ENCODE measurements around the gene MCC. TPM values are rescaled to one million over a fixed set of nuclear protein-coding genes. Genes with fewer than 3 reads are reported as not detected.

MCC gene
- total RNA-seq, 1 experiment from 2014 or later, result 7.1 TPM

- ATAC-seq, result no peak
- no peaks in the 10 kb centered on the region for H3F3A ChIP-seq (ENCODE audit: low read length, unreplicated experiment)
- BruUV-seq (replicated peaks), result no TSS peak
- no peak for TF ChIP-seq EZH2 (IDR thresholded peaks at IDR 0.05; ENCODE audit: low read length, unreplicated experiment)
- no peak for TF ChIP-seq EZH2phosphoT487 (IDR thresholded peaks at IDR 0.05; ENCODE audit: borderline replicate concordance, low read length)
- TF ChIP-seq CTCF (conservative IDR thresholded peaks at IDR 0.05; ENCODE audit: low read depth, low read length), result no peak
- H3K4me1 ChIP-seq (ENCODE audit: insufficient read depth, low read length), result 0 out of 2 replicates have a peak, but pooled peaks cover 5% of the 10 kb centered on the region
- POLR2A ChIA-PET (ENCODE audit: unreplicated experiment), result no interaction called here
- CTCF ChIA-PET, result no interaction called here
- H3K36me3 ChIP-seq (ENCODE audit: low read depth, low read length), result no peaks in the 10 kb centered on the region
- no peak for DNase-seq
- no peak overlapping the region for H3K4me2 ChIP-seq (ENCODE audit: low read length)
- no peaks in the 10 kb centered on the region for H3K79me2 ChIP-seq (ENCODE audit: low read length)
- intact Hi-C loops (cut with micrococcal nuclease), result no loop called here
- H3K4me3 ChIP-seq (ENCODE audit: low read length), result no peak overlapping the region
- no peaks in the 10 kb centered on the region for H3K9me2 ChIP-seq (replicated peaks; ENCODE audit: low read length)
- H2AFZ ChIP-seq (ENCODE audit: low read length), result no peak overlapping the region
- no peaks in the 10 kb centered on the region for H4K20me1 ChIP-seq (ENCODE audit: low read length)
- no peaks in the 10 kb centered on the region for H3K9me3 ChIP-seq (ENCODE audit: low read length)
- no peak overlapping the region for H3K9ac ChIP-seq (ENCODE audit: low read length)
- H3K27ac ChIP-seq (ENCODE audit: low read length), result no peak overlapping the region
- no peaks in the 10 kb centered on the region for H3K27me3 ChIP-seq (ENCODE audit: low read length)
Observed at GRCh38 chr5:113255105-113255504, 233.1 kb downstream of the MCC start.

- ChIA-PET CTCF (no interaction called here), POLR2A (ENCODE audit: unreplicated experiment) (no interaction called here)
- BruUV-seq (replicated peaks), result no TSS peak
- no peak for ATAC-seq
- no peaks in the 10 kb centered on the region for H3K9me3 ChIP-seq (ENCODE audit: low read length)
- H3K27ac ChIP-seq (ENCODE audit: low read length), result no peak overlapping the region
- DNase-seq, result no peak
- no peaks in the 10 kb centered on the region for H3K79me2 ChIP-seq (ENCODE audit: low read length)
- H3F3A ChIP-seq (ENCODE audit: low read length, unreplicated experiment), result no peaks in the 10 kb centered on the region
- intact Hi-C loops (cut with micrococcal nuclease), result no loop called here
- H2AFZ ChIP-seq (ENCODE audit: low read length), result no peak overlapping the region
- no peak overlapping the region for H3K4me3 ChIP-seq (ENCODE audit: low read length)
- H3K9me2 ChIP-seq (replicated peaks; ENCODE audit: low read length), result no peaks in the 10 kb centered on the region
- no peaks in the 10 kb centered on the region for H3K36me3 ChIP-seq (ENCODE audit: low read depth, low read length)
- H4K20me1 ChIP-seq (ENCODE audit: low read length), result no peaks in the 10 kb centered on the region
- H3K27me3 ChIP-seq (ENCODE audit: low read length), result no peaks in the 10 kb centered on the region
- H3K4me1 ChIP-seq (ENCODE audit: insufficient read depth, low read length), result no peaks in the 10 kb centered on the region
- no peak overlapping the region for H3K9ac ChIP-seq (ENCODE audit: low read length)
- no peak for TF ChIP-seq EZH2phosphoT487 (IDR thresholded peaks at IDR 0.05; ENCODE audit: borderline replicate concordance, low read length)
- TF ChIP-seq EZH2 (IDR thresholded peaks at IDR 0.05; ENCODE audit: low read length, unreplicated experiment), result no peak
- TF ChIP-seq CTCF (conservative IDR thresholded peaks at IDR 0.05; ENCODE audit: low read depth, low read length), result no peak
- H3K4me2 ChIP-seq (ENCODE audit: low read length), result no peak overlapping the region
Observed at GRCh38 chr5:113253037-113253436, 235.2 kb downstream of the MCC start.

DNA sequence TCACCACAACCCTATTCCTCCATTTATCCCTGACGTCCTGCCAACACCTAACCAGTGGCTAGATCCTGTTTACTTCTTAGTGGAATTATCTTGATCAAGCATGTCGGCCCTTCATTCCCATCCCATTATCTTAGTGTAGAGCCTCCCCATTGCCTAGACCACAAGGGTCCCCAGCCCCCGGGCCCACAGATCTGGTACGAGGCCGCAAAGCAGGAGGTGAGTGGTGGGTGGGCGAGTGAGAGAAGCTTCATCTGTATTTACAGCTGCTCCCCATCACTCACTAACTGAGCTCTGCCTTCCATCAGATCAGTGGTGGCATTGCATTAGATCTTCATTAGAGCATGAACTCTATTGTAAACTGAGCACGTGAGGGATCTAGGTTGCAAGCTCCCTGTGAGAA, 236.2 kb downstream of the MCC start:
- BruUV-seq (replicated peaks), result no TSS peak
- intact Hi-C loops (cut with micrococcal nuclease), result no loop called here

More for the DNA sequence above, 236.2 kb downstream of the MCC start:
- CTCF ChIA-PET, result no interaction called here
- TF ChIP-seq EZH2phosphoT487 (IDR thresholded peaks at IDR 0.05; ENCODE audit: borderline replicate concordance, low read length) (no peak), EZH2 (IDR thresholded peaks at IDR 0.05; ENCODE audit: low read length, unreplicated experiment) (no peak)
- ATAC-seq (0 out of 2 replicates have a peak, but pooled peaks have one; percentile 18), DNase-seq (no peak)
- Histone ChIP-seq H3K4me2 (ENCODE audit: low read length) (no peak overlapping the region), H3K9me2 (replicated peaks; ENCODE audit: low read length) (no peaks in the 10 kb centered on the region), H2AFZ (ENCODE audit: low read length) (no peak overlapping the region), H3K27me3 (ENCODE audit: low read length) (no peaks in the 10 kb centered on the region), H3K27ac (ENCODE audit: low read length) (no peak overlapping the region), H4K20me1 (ENCODE audit: low read length) (no peaks in the 10 kb centered on the region), H3K4me3 (ENCODE audit: low read length) (no peak overlapping the region), H3K36me3 (ENCODE audit: low read depth, low read length) (no peaks in the 10 kb centered on the region), H3K9ac (ENCODE audit: low read length) (no peak overlapping the region), H3K9me3 (ENCODE audit: low read length) (no peaks in the 10 kb centered on the region), H3K4me1 (ENCODE audit: insufficient read depth, low read length) (no peaks in the 10 kb centered on the region), H3K79me2 (ENCODE audit: low read length) (no peaks in the 10 kb centered on the region), H3F3A (ENCODE audit: low read length, unreplicated experiment) (no peaks in the 10 kb centered on the region)
- POLR2A ChIA-PET (ENCODE audit: unreplicated experiment), result no interaction called here

All from PC-3 (cell line).